Measurements from ENCODE around the gene BRS3. TPM values are rescaled to one million over a fixed set of nuclear protein-coding genes. Genes with fewer than 3 reads are reported as not detected.

Gene BRS3
- total and polyA plus RNA-seq, 9 of the 15 experiments (the other 6 are each of a cell fraction or from before 2014, with no cell fraction given): not detected

DNA sequence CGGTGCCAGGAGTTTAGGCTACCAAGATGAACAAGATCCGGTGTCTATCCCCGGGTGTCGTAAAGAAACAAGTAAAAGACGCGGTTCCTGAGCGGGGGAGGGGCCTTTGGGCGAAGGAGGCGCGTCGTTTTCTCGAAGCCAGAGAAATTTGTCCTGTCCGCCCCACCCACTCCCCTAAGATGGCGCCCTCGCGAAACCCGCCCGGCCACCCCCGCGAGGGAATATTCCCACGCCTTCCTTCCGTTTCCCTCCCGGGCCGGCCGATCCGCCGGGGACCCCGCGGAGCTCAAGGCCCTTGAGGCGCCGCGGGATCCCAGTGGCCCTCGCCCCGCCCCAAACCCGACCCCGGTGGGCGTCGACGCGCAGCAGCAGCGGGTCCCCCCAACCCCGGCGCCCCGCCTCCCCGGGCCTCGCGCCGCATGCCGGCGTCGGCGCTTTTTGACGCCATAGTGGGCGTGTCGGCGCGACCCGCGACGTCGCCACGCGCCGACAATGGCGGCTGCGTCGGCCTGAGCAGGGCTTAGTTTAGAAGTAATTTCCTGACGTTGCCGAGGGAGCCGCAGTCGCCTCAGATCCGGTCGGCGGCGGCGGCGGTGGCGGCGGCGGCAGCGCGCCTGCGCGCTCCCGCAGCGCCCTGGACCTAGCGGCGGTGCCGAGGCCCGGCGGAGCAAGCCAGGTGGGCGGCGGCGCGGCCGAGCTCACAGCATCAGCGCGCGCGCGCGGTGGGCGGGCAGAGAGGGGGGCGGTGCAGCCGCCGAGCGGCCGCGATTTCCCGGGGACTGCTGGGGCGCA, 9.2 kb downstream of the BRS3 start (continued):
- TF ChIP-seq RBFOX2 (IDR thresholded peaks at IDR 0.05; ENCODE audit: low read depth, low read length): peak; percentile 80
- no peak for TF ChIP-seq TCF7 (IDR thresholded peaks at IDR 0.05; ENCODE audit: borderline replicate concordance)
- peak; percentile 74 for TF ChIP-seq POLR2H (tag; IDR thresholded peaks at IDR 0.05; ENCODE audit: low read depth)
- peak; percentile 80 for TF ChIP-seq POLR2A (conservative IDR thresholded peaks at IDR 0.05)
- TF ChIP-seq NFE2 (IDR thresholded peaks at IDR 0.05; ENCODE audit: low read depth): no peak
- TF ChIP-seq ZNF449 (CRISPR knock-in tag; IDR thresholded peaks at IDR 0.05): no peak
- peak; percentile 46; the same call in 1 of the 2 replicates for TF ChIP-seq MAX (CRISPR knock-in tag; IDR thresholded peaks at IDR 0.05)
- TF ChIP-seq EP300 (IDR thresholded peaks at IDR 0.05; ENCODE audit: low read length): no peak
- no peak for TF ChIP-seq NR2C2 (CRISPR knock-in tag; IDR thresholded peaks at IDR 0.05)
- peak; percentile 76; the same call in 1 of the 2 replicates for TF ChIP-seq NR2C2 (tag; IDR thresholded peaks at IDR 0.05)
- 0 out of 2 replicates have a peak, but pooled peaks have one; percentile 31 for TF ChIP-seq NCOA6 (IDR thresholded peaks at IDR 0.05)
- TF ChIP-seq SRF (CRISPR knock-in tag; IDR thresholded peaks at IDR 0.05): peak in 1 of 2 experiments; percentile 34; a peak in 1 of 4 replicates
- no peak for TF ChIP-seq SIN3A (IDR thresholded peaks at IDR 0.05; ENCODE audit: borderline replicate concordance in 2 of 2, control insufficient read depth in 1 of 2, low read depth in 2 of 2, low read length in 2 of 2)
- 0 out of 2 replicates have a peak, but pooled peaks have one; percentile 21 for TF ChIP-seq GABPB1 (CRISPR knock-in tag; IDR thresholded peaks at IDR 0.05)
- peak; percentile 21 for TF ChIP-seq SMAD1 (IDR thresholded peaks at IDR 0.05; ENCODE audit: low read depth, low read length, partially characterized antibody)
